VCaP (cell line): ENCODE results near the gene FAM229B.

ENCODE experiments used
- H3K27ac ChIP-seq: fragments of 450-650 bp; 2 replicates; pipeline ENCODE4 v1.5.1; 2017
- CTCF ChIP-seq: fragments of 450-650 bp; conservative IDR thresholded peaks from 2 replicates; pipeline ENCODE4 v1.5.1; 2017; ENCODE audit warnings: mild to moderate bottlenecking, moderate library complexity

FAM229B gene

GRCh38 chr6:112109262-112109661, 21.9 kb downstream of the FAM229B start:
- TF ChIP-seq CTCF = no peak
- no peak overlapping the region for H3K27ac ChIP-seq

- TF ChIP-seq CTCF = no peak
Measured at GRCh38 chr6:112113431-112113830, 26.0 kb downstream of the FAM229B start.

GRCh38 chr6:112113918-112114317, 26.5 kb downstream of the FAM229B start:
- no peak for TF ChIP-seq CTCF
- H3K27ac ChIP-seq = no peak overlapping the region

More at GRCh38 chr6:112113431-112113830, 26.0 kb downstream of the FAM229B start:
- H3K27ac ChIP-seq = no peak overlapping the region

- no peak overlapping the region for H3K27ac ChIP-seq
- no peak for TF ChIP-seq CTCF
Measured at GRCh38 chr6:112114577-112115223, 27.3 kb downstream of the FAM229B start.

GRCh38 chr6:112116221-112116620, 28.8 kb downstream of the FAM229B start:
- TF ChIP-seq CTCF = no peak; the same call in 1 of the 2 replicates
- H3K27ac ChIP-seq = no peak overlapping the region

- H3K27ac ChIP-seq = no peak overlapping the region
- TF ChIP-seq CTCF = no peak
Measured at GRCh38 chr6:112117554-112117953, 30.2 kb downstream of the FAM229B start.

- H3K27ac ChIP-seq = no peak overlapping the region
- TF ChIP-seq CTCF = no peak
Measured at GRCh38 chr6:112118034-112118433, 30.6 kb downstream of the FAM229B start.
